ENCODE measurements around the gene CDH16.

The CDH16 gene

GRCh38 chr16:66925322-66925840 lies 6.7 kb upstream of the CDH16 start, which contains the start of gene RRAD:
RRAD (minus strand) TSS chr16:66925535; CDS start chr16:66925179, 356 bp downstream.
- no peak within 1 kb of the TSS for H3K4me2 ChIP-seq (ENCODE audit: low read depth, low read length, poor library complexity, severe bottlenecking)
- H3K9me3 ChIP-seq (ENCODE audit: insufficient read depth, low read depth, low read length), result no peaks in the 10 kb centered on the region
- H2AFZ ChIP-seq (ENCODE audit: low read length), result no peak within 1 kb of the TSS
- no peaks in the 10 kb centered on the region for H3K27me3 ChIP-seq (ENCODE audit: insufficient read depth, low read length, poor library complexity, severe bottlenecking)
- H3K9me2 ChIP-seq (replicated peaks; ENCODE audit: low read depth, low read length), result no peaks in the 10 kb centered on the region
- no peaks in the 10 kb centered on the region for H3K79me2 ChIP-seq (ENCODE audit: insufficient read depth, low read length)
- no peaks in the 10 kb centered on the region for H3K36me3 ChIP-seq (ENCODE audit: insufficient read depth, low read length)
- no peaks in the 10 kb centered on the region for H4K20me1 ChIP-seq (ENCODE audit: insufficient read depth, low read length, poor library complexity, severe bottlenecking)
- H3K9ac ChIP-seq (ENCODE audit: low read depth, low read length, poor library complexity, severe bottlenecking), result no peak within 1 kb of the TSS
- H3K4me1 ChIP-seq (ENCODE audit: insufficient read depth, low read length, poor library complexity, severe bottlenecking), result no peaks in the 10 kb centered on the region
- TF ChIP-seq EZH2phosphoT487 (IDR thresholded peaks at IDR 0.05; ENCODE audit: borderline replicate concordance) (no peak), CTCF (conservative IDR thresholded peaks at IDR 0.05; ENCODE audit: low read length) (no peak)
- no peak within 1 kb of the TSS for H3K4me3 ChIP-seq (ENCODE audit: low read length, poor library complexity, severe bottlenecking)
- no peaks in the 10 kb centered on the region for H3F3A ChIP-seq (ENCODE audit: low read depth)

- H3K9me3 ChIP-seq (ENCODE audit: insufficient read depth, low read depth, low read length), result no peaks in the 10 kb centered on the region
- no peaks in the 10 kb centered on the region for H3K9me2 ChIP-seq (replicated peaks; ENCODE audit: low read depth, low read length)
- H2AFZ ChIP-seq (ENCODE audit: low read length), result no peak overlapping the region
- H4K20me1 ChIP-seq (ENCODE audit: insufficient read depth, low read length, poor library complexity, severe bottlenecking), result no peaks in the 10 kb centered on the region
- no peaks in the 10 kb centered on the region for H3K27me3 ChIP-seq (ENCODE audit: insufficient read depth, low read length, poor library complexity, severe bottlenecking)
- H3K36me3 ChIP-seq (ENCODE audit: insufficient read depth, low read length), result no peaks in the 10 kb centered on the region
- no peaks in the 10 kb centered on the region for H3K79me2 ChIP-seq (ENCODE audit: insufficient read depth, low read length)
- no peaks in the 10 kb centered on the region for H3K4me1 ChIP-seq (ENCODE audit: insufficient read depth, low read length, poor library complexity, severe bottlenecking)
- H3K9ac ChIP-seq (ENCODE audit: low read depth, low read length, poor library complexity, severe bottlenecking), result no peak overlapping the region
- H3K4me3 ChIP-seq (ENCODE audit: low read length, poor library complexity, severe bottlenecking), result no peak overlapping the region
- no peak for TF ChIP-seq EZH2phosphoT487 (IDR thresholded peaks at IDR 0.05; ENCODE audit: borderline replicate concordance)
- TF ChIP-seq CTCF (conservative IDR thresholded peaks at IDR 0.05; ENCODE audit: low read length), result no peak
- H3K4me2 ChIP-seq (ENCODE audit: low read depth, low read length, poor library complexity, severe bottlenecking), result no peak overlapping the region
- no peaks in the 10 kb centered on the region for H3F3A ChIP-seq (ENCODE audit: low read depth)
Measured at GRCh38 chr16:66924527-66925321, 6.0 kb upstream of the CDH16 start.

GRCh38 chr16:66923866-66924265 lies 5.2 kb upstream of the CDH16 start:
- no peaks in the 10 kb centered on the region for H3K79me2 ChIP-seq (ENCODE audit: insufficient read depth, low read length)
- H3K36me3 ChIP-seq (ENCODE audit: insufficient read depth, low read length), result no peaks in the 10 kb centered on the region
- no peak overlapping the region for H3K4me3 ChIP-seq (ENCODE audit: low read length, poor library complexity, severe bottlenecking)
- no peaks in the 10 kb centered on the region for H3K4me1 ChIP-seq (ENCODE audit: insufficient read depth, low read length, poor library complexity, severe bottlenecking)
- no peaks in the 10 kb centered on the region for H4K20me1 ChIP-seq (ENCODE audit: insufficient read depth, low read length, poor library complexity, severe bottlenecking)
- no peak overlapping the region for H3K4me2 ChIP-seq (ENCODE audit: low read depth, low read length, poor library complexity, severe bottlenecking)
- no peaks in the 10 kb centered on the region for H3K9me2 ChIP-seq (replicated peaks; ENCODE audit: low read depth, low read length)
- H2AFZ ChIP-seq (ENCODE audit: low read length), result no peak overlapping the region
- no peaks in the 10 kb centered on the region for H3F3A ChIP-seq (ENCODE audit: low read depth)
- no peak overlapping the region for H3K9ac ChIP-seq (ENCODE audit: low read depth, low read length, poor library complexity, severe bottlenecking)
- no peaks in the 10 kb centered on the region for H3K27me3 ChIP-seq (ENCODE audit: insufficient read depth, low read length, poor library complexity, severe bottlenecking)
- H3K9me3 ChIP-seq (ENCODE audit: insufficient read depth, low read depth, low read length), result no peaks in the 10 kb centered on the region
- TF ChIP-seq CTCF (conservative IDR thresholded peaks at IDR 0.05; ENCODE audit: low read length) (no peak), EZH2phosphoT487 (IDR thresholded peaks at IDR 0.05; ENCODE audit: borderline replicate concordance) (no peak)

Measured in Loucy (cell line).